ENCODE results near the gene FAAP20. TPM values are rescaled to one million over a fixed set of nuclear protein-coding genes. Genes with fewer than 3 reads are reported as not detected.

The FAAP20 gene
- total RNA-seq, 1 donor from 2014 or later, result 11.3 TPM

GRCh38 chr1:2196901-2197638 is 2.5 kb upstream of the FAAP20 start:
- H3K9ac ChIP-seq, result no peak overlapping the region
- H3K79me2 ChIP-seq (ENCODE audit: low read depth), result peaks cover 30% of the 10 kb centered on the region
- no peak overlapping the region for H3K4me3 ChIP-seq
- no peaks in the 10 kb centered on the region for H3K9me3 Mint-ChIP-seq
- no peak overlapping the region for H2AFZ ChIP-seq (replicated peaks)
- no peaks in the 10 kb centered on the region for H3K36me3 ChIP-seq
- H3K27me3 ChIP-seq, result no peaks in the 10 kb centered on the region
- peaks cover 5% of the 10 kb centered on the region for H3K27me3 Mint-ChIP-seq (ENCODE audit: insufficient read depth, low read depth)
- H3K4me1 ChIP-seq, result peaks cover 13% of the 10 kb centered on the region
- no peaks in the 10 kb centered on the region for H3K36me3 Mint-ChIP-seq
- no peak overlapping the region for H3K4me3 Mint-ChIP-seq
- no peak for DNase-seq (ENCODE audit: low spot score)
- no peaks in the 10 kb centered on the region for H3K9me3 ChIP-seq (ENCODE audit: low read depth)
- H3K27ac Mint-ChIP-seq, result no peak overlapping the region
- H4K20me1 ChIP-seq (ENCODE audit: low read depth), result peaks cover 19% of the 10 kb centered on the region
- H3K27ac ChIP-seq, result no peak overlapping the region
- peaks cover 13% of the 10 kb centered on the region for H3F3A ChIP-seq (ENCODE audit: low read depth)
- no peak overlapping the region for H3K4me2 ChIP-seq
- peaks cover 18% of the 10 kb centered on the region for H3K4me1 Mint-ChIP-seq
- no peak for TF ChIP-seq EZH2phosphoT487 (IDR thresholded peaks at IDR 0.05)

- Histone ChIP-seq H4K20me1 (ENCODE audit: low read depth) (peaks cover 28% of the 10 kb centered on the region), H3K27me3 (no peaks in the 10 kb centered on the region), H3K36me3 (no peaks in the 10 kb centered on the region), H3K79me2 (ENCODE audit: low read depth) (peaks cover 35% of the 10 kb centered on the region), H3K9me3 (ENCODE audit: low read depth) (no peaks in the 10 kb centered on the region), H3K9ac (no peak overlapping the region), H3K4me1 (peaks cover 13% of the 10 kb centered on the region), H3F3A (ENCODE audit: low read depth) (peaks cover 13% of the 10 kb centered on the region), H3K4me3 (no peak overlapping the region), H2AFZ (replicated peaks) (no peak overlapping the region), H3K27ac (no peak overlapping the region), H3K4me2 (no peak overlapping the region)
- no peak overlapping the region for H3K27ac Mint-ChIP-seq
- TF ChIP-seq CTCF (IDR thresholded peaks at IDR 0.05) (no peak), EZH2 (IDR thresholded peaks at IDR 0.05) (no peak), EZH2phosphoT487 (IDR thresholded peaks at IDR 0.05) (no peak)
- peaks cover 2% of the 10 kb centered on the region for H3K36me3 Mint-ChIP-seq
- H3K27me3 Mint-ChIP-seq (ENCODE audit: insufficient read depth, low read depth), result peaks cover 5% of the 10 kb centered on the region
- H3K9me3 Mint-ChIP-seq, result no peaks in the 10 kb centered on the region
- peaks cover 24% of the 10 kb centered on the region for H3K4me1 Mint-ChIP-seq
- DNase-seq (ENCODE audit: low spot score), result no peak
- no peak overlapping the region for H3K4me3 Mint-ChIP-seq
Observed at GRCh38 chr1:2195785-2196184, 1.2 kb upstream of the FAAP20 start.

- Mint-ChIP-seq H3K36me3 (peaks cover 2% of the 10 kb centered on the region), H3K4me3 (peak overlapping the region; percentile 88), H3K27ac (peak overlapping the region; percentile 96), H3K9me3 (no peaks in the 10 kb centered on the region), H3K4me1 (peaks cover 27% of the 10 kb centered on the region), H3K27me3 (ENCODE audit: insufficient read depth, low read depth) (peaks cover 5% of the 10 kb centered on the region)
- peaks cover 31% of the 10 kb centered on the region for H3K79me2 ChIP-seq (ENCODE audit: low read depth)
- peak; percentile 94 for DNase-seq (ENCODE audit: low spot score)
- H3K4me1 ChIP-seq, result peaks cover 18% of the 10 kb centered on the region
- peak overlapping the region; percentile 64 for H3K4me3 ChIP-seq
- H3K36me3 ChIP-seq, result no peaks in the 10 kb centered on the region
- peak overlapping the region; percentile 99 for H3K4me2 ChIP-seq
- H2AFZ ChIP-seq (replicated peaks), result peak overlapping the region; percentile 92
- H3K9me3 ChIP-seq (ENCODE audit: low read depth), result no peaks in the 10 kb centered on the region
- H4K20me1 ChIP-seq (ENCODE audit: low read depth), result peaks cover 35% of the 10 kb centered on the region
- peaks cover 18% of the 10 kb centered on the region for H3F3A ChIP-seq (ENCODE audit: low read depth)
- peak overlapping the region; percentile 50 for H3K27ac ChIP-seq
- TF ChIP-seq EZH2 (IDR thresholded peaks at IDR 0.05), result no peak
- TF ChIP-seq CTCF (IDR thresholded peaks at IDR 0.05), result peak; percentile 84
- TF ChIP-seq EZH2phosphoT487 (IDR thresholded peaks at IDR 0.05), result no peak
- H3K27me3 ChIP-seq, result no peaks in the 10 kb centered on the region
- H3K9ac ChIP-seq, result no peak overlapping the region
Observed at GRCh38 chr1:2194898-2195673, 514 bp upstream of the FAAP20 start.
